GM18526 (cell line): Measurements from ENCODE around the gene MAPK8IP1.

Source experiments
- POLR2A ChIP-seq: IDR thresholded peaks from 3 replicates; pipeline ENCODE4 v1.6.1; 2011; ENCODE audit not compliant: insufficient read length; ENCODE audit errors: extremely low read depth

The MAPK8IP1 gene

GRCh38 chr11:45924036-45924915, 38.8 kb downstream of the MAPK8IP1 start:
- no peak for TF ChIP-seq POLR2A

GRCh38 chr11:45924927-45925326, 39.5 kb downstream of the MAPK8IP1 start:
- TF ChIP-seq POLR2A = no peak

- no peak for TF ChIP-seq POLR2A
Measured at GRCh38 chr11:45925550-45925949, 40.1 kb downstream of the MAPK8IP1 start.

GRCh38 chr11:45926001-45926401, 40.5 kb downstream of the MAPK8IP1 start:
- no peak for TF ChIP-seq POLR2A

- no peak for TF ChIP-seq POLR2A
Measured at GRCh38 chr11:45926536-45927331, 41.3 kb downstream of the MAPK8IP1 start.

GRCh38 chr11:45927332-45927683, 41.9 kb downstream of the MAPK8IP1 start:
- no peak for TF ChIP-seq POLR2A

GRCh38 chr11:45927684-45928413, 42.4 kb downstream of the MAPK8IP1 start:
- no peak for TF ChIP-seq POLR2A

GRCh38 chr11:45928535-45929215, 43.2 kb downstream of the MAPK8IP1 start:
- no peak for TF ChIP-seq POLR2A

GRCh38 chr11:45929486-45930030, 44.1 kb downstream of the MAPK8IP1 start:
- no peak for TF ChIP-seq POLR2A

GRCh38 chr11:45930031-45930794, 44.8 kb downstream of the MAPK8IP1 start:
- TF ChIP-seq POLR2A = no peak

GRCh38 chr11:45930951-45931570, 45.6 kb downstream of the MAPK8IP1 start:
- no peak for TF ChIP-seq POLR2A

- no peak for TF ChIP-seq POLR2A
Measured at GRCh38 chr11:45931739-45932138, 46.3 kb downstream of the MAPK8IP1 start.

GRCh38 chr11:45932217-45932616, 46.8 kb downstream of the MAPK8IP1 start:
- TF ChIP-seq POLR2A = no peak
